ENCODE measurements around the gene COG7.

Gene COG7

GRCh38 chr16:23355106-23355670 lies 97.8 kb downstream of the COG7 start:
- DNase-seq = no peak

- no peak for DNase-seq
Measured at GRCh38 chr16:23354246-23354645, 98.7 kb downstream of the COG7 start.

DNA sequence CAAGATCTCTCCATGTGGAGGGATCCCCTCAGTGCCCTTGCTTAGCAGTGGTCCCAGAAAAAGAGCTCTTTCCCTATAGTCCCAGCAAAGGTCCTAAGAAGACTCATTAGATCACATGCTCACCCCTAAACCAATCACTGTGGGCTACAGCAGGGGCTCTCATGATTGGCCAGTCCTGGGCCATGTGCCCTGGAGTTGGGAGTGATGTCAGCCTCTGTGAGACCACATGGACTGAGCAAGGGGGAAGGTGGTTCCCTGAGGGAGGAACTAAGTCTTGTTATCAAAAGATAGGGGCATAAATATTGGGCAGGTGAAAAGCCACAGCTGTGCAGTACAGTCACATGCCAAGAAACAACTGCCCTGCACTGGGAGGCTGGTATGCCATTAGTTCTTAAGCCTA lies 99.5 kb downstream of the COG7 start:
- DNase-seq = no peak

DNA sequence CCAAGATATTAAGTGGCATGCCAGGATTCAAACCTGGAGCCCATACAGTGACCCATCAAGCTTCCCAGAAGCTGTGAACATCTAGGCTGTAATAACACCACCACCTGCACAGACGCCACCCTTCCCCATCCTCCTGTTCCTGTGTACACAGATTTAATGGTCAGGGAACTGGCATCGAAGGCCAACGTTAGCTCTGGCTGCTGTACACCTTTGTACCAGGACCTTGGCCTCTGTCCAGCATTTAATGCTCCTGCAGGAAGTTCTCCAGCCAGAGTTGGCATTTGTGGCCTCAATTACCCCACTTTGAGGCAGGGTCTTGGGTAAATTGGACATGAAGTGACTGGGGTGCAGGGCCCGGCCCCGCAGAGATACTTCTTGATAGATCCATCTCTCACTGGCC lies 101.6 kb downstream of the COG7 start:
- DNase-seq = no peak

DNA sequence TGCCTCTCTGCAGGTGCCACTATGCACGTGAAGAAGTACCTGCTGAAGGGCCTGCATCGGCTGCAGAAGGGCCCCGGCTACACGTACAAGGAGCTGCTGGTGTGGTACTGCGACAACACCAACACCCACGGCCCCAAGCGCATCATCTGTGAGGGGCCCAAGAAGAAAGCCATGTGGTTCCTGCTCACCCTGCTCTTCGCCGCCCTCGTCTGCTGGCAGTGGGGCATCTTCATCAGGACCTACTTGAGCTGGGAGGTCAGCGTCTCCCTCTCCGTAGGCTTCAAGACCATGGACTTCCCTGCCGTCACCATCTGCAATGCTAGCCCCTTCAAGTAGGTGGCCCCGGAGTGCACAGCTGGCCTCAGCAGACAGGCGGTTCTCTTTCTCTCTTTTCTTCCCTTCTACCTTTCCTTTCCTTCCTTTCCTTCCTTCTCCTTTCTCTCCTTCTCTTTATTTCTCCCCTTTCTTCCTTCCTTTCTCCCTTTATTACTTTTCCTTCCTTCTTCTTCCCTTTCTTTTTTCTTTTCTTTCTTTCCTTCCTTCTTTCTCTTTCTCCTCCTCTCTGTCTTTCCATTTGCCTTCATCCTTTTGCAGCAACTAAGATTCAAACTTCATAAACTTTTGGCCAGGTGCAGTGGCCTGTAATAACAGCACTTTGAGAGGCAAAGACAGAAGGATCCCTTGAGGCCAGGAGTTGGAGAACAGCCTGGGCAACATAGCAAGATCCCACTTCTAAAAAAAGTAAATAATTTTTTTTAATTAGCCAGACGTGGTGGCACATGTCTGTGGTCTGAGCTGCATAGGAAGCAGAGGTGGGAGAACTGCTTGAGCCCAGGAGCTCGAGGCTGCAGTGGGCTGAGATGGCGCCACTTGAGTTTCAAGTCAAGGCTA lies 104.2 kb downstream of the COG7 start:
- no peak for DNase-seq

DNA sequence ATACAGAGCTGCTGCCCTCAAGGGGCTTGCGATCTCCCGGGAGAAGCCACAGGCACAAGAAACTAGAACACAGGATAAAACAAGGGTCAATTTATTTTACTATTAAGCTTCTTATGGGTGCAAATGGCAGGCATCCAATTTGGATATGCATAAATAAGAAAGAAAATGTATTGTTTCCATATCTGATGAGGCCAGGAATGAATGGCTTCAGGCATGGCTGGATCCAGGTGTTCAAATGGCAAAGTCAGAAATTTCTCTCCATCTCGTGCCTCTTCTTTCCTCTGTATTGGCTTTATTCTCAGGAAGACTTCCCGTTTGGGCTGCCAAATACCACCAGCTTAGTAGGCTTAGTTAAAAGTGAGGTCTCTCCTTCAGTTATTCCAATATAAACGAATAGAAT lies 107.8 kb downstream of the COG7 start:
- no peak for DNase-seq

- no peak for DNase-seq
Measured at GRCh38 chr16:23343643-23344612, 109.1 kb downstream of the COG7 start.

DNA sequence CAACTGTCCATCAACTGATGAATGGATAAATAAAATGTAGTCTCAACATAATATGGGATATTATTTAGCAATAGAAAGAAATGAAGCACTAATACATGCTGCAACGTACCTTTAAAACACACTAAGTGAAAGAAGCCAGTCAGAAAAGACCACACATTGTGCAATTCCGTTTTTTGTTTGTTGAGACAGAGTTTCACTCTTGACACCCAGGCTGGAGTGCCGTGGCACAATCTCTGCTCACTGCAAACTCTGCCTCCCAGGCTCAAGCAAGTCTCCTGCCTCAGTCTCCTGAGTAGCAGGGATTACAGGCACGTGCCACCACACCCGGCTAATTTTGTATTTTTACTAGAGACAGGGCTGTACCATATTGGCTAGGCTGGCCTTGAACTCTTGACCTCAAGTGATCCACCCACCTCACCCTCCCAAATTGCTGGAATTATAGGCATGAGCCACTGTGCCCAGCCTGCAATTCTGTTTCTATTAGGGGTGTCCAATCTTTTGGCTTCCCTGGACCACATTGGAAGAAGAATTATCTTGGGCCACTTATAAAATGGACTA lies 110.8 kb downstream of the COG7 start:
- DNase-seq = no peak

DNA sequence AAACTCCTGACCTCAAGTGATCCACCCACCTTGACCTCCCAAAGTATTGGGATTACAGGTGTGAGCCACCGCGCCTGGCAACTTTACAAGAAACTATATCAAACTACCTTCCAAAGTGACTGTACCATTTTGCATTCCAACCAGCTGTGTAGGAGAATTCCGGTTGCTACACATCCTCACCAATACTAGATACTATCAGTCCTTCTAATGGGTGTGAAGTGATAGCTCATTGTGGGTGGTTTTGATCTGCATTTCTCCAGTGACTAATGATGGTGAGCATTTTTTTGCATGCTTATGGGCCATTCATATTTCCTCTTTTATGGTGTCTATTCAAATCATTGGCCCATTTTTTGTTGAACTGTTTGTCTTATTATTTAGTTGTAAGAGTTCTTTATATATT lies 113.2 kb downstream of the COG7 start:
- DNase-seq = no peak
